WERI-Rb-1 (cell line): ENCODE results near the gene PTPRR.
A peak's percentile ranks its signal among the peaks of the same experiment; 100 is the strongest.

Source experiments
- DNase-seq: peaks from one replicate; pipeline ENCODE4 v3.0.0-alpha.2; 2020
- H3K27ac ChIP-seq: fragments of 250-450 bp; sonication (Bioruptor Pico); 2 replicates; pipeline ENCODE4 v1.5.1; 2020; ENCODE audit warnings: mild to moderate bottlenecking, moderate library complexity
- H3K27me3 ChIP-seq: fragments of 250-450 bp; sonication (Bioruptor Pico); 2 replicates; pipeline ENCODE4 v1.5.1; 2021; ENCODE audit warnings: mild to moderate bottlenecking, low read depth, moderate library complexity; ENCODE audit not compliant: insufficient read depth, severe bottlenecking
- H3K36me3 ChIP-seq: fragments of 250-450 bp; sonication (Bioruptor Pico); 2 replicates; pipeline ENCODE4 v1.5.1; 2020; ENCODE audit warnings: mild to moderate bottlenecking, moderate library complexity
- H3K4me3 ChIP-seq: 2 replicates; pipeline ENCODE4 v1.5.1; 2011; ENCODE audit warnings: low read depth, mild to moderate bottlenecking, control low read depth, low read length
- H3K9me3 ChIP-seq: fragments of 250-450 bp; sonication (Bioruptor Pico); 2 replicates; pipeline ENCODE4 v1.5.1; 2021; ENCODE audit warnings: mild to moderate bottlenecking, moderate library complexity; ENCODE audit not compliant: severe bottlenecking
- CTCF ChIP-seq: IDR thresholded peaks from 2 replicates; pipeline ENCODE4 v1.5.1; 2011; ENCODE audit warnings: low read depth, mild to moderate bottlenecking, control low read depth, inconsistent platforms, low read length

Gene PTPRR

GRCh38 chr12:70853326-70853725, 67.2 kb downstream of the PTPRR start:
- H3K4me3 ChIP-seq = no peak overlapping the region
- H3K9me3 ChIP-seq = no peaks in the 10 kb centered on the region
- TF ChIP-seq CTCF = no peak
- no peak for DNase-seq
- no peaks in the 10 kb centered on the region for H3K27me3 ChIP-seq
- peak overlapping the region; percentile 77 for H3K27ac ChIP-seq
- no peaks in the 10 kb centered on the region for H3K36me3 ChIP-seq

GRCh38 chr12:70852416-70853150, 68.0 kb downstream of the PTPRR start:
- no peak for TF ChIP-seq CTCF
- H3K4me3 ChIP-seq = peak overlapping the region; percentile 29
- H3K27me3 ChIP-seq = no peaks in the 10 kb centered on the region
- peak; percentile 55 for DNase-seq
- H3K9me3 ChIP-seq = no peaks in the 10 kb centered on the region
- H3K36me3 ChIP-seq = no peaks in the 10 kb centered on the region
- peak overlapping the region; percentile 77 for H3K27ac ChIP-seq

- no peaks in the 10 kb centered on the region for H3K27me3 ChIP-seq
- no peaks in the 10 kb centered on the region for H3K36me3 ChIP-seq
- no peak for TF ChIP-seq CTCF
- H3K4me3 ChIP-seq = no peak overlapping the region
- no peaks in the 10 kb centered on the region for H3K9me3 ChIP-seq
- no peak overlapping the region for H3K27ac ChIP-seq
- DNase-seq = no peak
Measured at GRCh38 chr12:70849265-70849960, 71.1 kb downstream of the PTPRR start.

- no peak for TF ChIP-seq CTCF
- H3K36me3 ChIP-seq = no peaks in the 10 kb centered on the region
- no peak for DNase-seq
- H3K27ac ChIP-seq = no peak overlapping the region
- H3K9me3 ChIP-seq = no peaks in the 10 kb centered on the region
- no peak overlapping the region for H3K4me3 ChIP-seq
- H3K27me3 ChIP-seq = no peaks in the 10 kb centered on the region
Measured at GRCh38 chr12:70847871-70848270, 72.7 kb downstream of the PTPRR start.

GRCh38 chr12:70845268-70845667, 75.3 kb downstream of the PTPRR start:
- DNase-seq = no peak
- H3K36me3 ChIP-seq = no peaks in the 10 kb centered on the region
- H3K27me3 ChIP-seq = no peaks in the 10 kb centered on the region
- no peak overlapping the region for H3K4me3 ChIP-seq
- no peak overlapping the region for H3K27ac ChIP-seq
- H3K9me3 ChIP-seq = no peaks in the 10 kb centered on the region
- TF ChIP-seq CTCF = no peak
